Ramos (cell line): ENCODE data around the gene DTNB.

Source experiments
- in situ Hi-C: fragments of 300-500 bp; cut with MboI; formaldehyde crosslinking; loops from one replicate; pipeline ENCODE4 v1.14.3; 2022; ENCODE audit warnings: low sequenced_read_pairs; ENCODE audit not compliant: unreplicated experiment

Gene DTNB

DNA sequence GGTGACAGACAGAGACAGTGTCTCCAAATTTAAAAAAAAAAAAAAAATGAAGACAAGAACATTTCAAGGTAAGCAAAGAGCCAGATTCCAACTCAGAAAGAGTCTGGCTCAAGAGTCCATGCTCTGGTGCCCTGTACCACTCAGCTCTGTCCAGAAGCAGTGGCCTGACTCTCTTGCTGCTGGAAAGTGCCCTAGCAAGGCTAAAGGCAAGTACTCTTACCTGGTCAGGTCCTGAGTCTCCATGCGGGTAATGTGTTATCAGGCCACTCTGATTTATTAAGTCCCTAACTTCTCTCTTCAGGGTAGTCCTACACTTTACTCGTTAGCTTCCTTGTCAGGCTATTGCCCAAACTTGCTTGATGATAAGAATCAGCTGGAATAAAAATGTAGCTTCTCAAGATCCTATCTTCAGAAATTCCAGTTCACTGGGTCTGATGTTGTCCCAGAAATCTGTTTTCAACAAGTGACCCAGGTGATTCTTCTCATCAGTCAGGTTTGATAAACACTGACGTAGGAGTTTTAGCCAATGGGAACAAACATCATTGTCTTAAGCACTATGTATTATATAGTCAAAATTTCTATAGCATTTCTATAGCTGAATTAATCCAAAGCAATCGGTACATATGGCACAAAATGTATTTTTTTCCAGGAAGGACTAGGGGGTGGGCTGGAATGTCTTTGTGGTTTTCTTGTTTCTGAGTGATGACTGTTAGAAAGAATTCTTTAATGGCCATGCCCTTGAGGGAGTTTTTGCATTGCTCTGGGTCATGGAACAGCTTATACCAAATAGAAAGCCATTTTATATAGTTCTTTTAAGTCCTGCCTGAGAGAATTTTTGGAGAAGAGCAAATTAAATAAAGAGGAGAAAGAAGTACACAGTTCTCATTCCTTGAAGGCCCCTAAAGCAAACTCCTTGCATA is 191.7 kb downstream of the DTNB start:
- in situ Hi-C loops: no loop called here

- in situ Hi-C loops: no loop called here
Measured at GRCh38 chr2:25480561-25480960, 192.8 kb downstream of the DTNB start.

- in situ Hi-C loops: no loop called here
Measured at GRCh38 chr2:25479761-25480160, 193.6 kb downstream of the DTNB start.

- in situ Hi-C loops: no loop called here
Measured at GRCh38 chr2:25478736-25479135, 194.6 kb downstream of the DTNB start.

DNA sequence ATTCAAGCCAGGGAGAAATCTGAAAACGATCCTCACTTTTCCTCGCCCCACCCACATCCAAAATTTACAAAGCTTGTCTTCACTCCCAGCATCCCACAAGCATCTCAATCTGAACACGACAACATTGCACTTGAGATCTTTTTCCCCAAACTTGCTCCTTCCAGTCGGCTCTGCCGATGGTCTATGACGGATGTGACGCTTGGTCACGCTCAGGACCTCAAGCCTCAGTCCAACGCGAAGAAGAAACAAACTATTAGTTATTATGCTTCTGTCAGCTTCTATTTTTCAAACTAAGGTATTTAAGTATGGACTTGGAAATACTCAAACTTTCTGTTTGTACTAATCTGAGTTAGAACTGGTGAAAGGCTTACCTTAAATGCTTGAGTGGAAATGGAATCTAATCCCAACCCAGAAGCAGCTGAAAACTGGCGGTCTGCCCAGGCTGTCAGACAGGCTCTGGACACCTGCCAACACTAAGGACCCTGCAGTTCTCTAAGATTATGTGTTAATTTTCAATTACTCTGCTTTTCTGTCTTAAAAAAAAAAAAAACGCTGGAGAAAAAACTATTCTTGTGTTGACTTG is 199.5 kb downstream of the DTNB start:
- in situ Hi-C loops: no loop called here

GRCh38 chr2:25473131-25473530 is 200.2 kb downstream of the DTNB start:
- in situ Hi-C loops: no loop called here

DNA sequence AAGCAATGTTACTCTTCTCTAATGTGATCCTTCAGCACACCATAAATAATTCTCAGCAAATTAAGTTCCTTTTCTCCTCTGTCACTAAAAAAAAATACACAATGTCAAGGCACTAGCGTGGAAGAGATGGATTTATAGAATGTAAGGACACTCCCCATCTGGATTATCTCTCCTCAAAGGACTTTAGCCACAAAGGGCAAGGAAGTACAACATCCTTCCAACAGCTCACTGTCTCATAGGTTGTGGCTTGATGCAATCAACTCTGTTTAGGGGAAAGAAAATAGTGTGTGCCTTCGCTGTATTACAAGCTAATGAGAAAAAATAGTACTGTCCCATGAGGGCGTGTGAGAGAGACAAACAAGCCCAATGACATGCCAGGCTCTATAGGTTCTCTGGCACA is 202.6 kb downstream of the DTNB start:
- in situ Hi-C loops: no loop called here

- in situ Hi-C loops: no loop called here
Measured at GRCh38 chr2:25467743-25468142, 205.6 kb downstream of the DTNB start.

DNA sequence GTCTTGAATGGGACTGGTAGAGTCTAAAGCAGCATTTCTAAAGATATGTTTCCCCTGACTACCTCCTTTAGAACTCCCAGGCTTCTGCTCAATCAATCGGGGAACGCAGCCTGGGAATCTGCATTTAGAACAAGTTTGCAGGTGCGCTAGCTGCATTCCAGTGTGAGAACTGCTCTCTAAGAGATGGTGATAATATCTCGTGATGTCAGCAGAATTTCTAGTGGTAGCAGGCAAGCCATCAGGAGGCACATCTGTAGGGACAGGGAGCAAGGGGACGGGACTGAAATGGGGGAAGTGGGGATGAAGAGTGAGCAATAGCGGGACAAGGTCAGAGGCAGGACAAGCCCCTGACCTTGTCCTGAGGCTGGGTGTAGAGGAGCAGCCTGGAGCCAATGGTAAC is 211.4 kb downstream of the DTNB start:
- in situ Hi-C loops: no loop called here

GRCh38 chr2:25460261-25460905 is 213.0 kb downstream of the DTNB start:
- in situ Hi-C loops: no loop called here

DNA sequence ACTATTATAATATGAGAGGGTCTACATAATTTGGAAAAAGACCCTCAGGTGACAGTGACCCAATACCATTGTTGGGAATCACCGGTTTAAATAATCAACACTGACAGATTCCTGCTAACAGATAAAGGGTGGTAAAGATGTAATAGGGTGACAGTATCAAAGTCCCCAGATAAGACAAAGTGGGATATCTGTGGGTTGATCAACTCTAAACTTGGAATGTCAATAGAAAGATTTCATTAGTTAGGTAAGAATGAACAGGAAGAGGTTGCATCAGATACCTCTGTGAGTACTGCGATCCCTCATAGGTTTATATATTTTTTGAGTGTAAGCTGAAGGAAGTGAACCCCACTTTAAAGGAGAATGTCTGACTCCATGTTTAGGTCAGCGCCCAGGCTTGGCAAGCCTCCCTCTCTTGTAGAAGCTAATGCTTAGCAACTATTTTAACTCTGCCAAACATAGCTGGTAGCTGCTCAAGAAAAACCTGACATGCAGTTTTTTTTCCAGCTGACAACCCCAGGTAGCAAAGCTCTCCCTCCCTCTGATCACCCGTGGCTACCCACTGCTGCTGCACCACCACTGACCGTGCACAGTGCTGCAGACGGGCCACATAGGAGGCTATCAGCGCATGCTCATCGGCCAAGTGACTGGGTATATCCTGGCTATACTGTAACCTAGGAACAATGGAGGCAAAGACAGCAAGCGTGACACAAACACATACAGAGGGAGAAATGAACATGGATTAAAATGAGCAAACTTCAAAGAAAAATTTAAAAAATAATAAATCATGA is 218.4 kb downstream of the DTNB start:
- in situ Hi-C loops: no loop called here

DNA sequence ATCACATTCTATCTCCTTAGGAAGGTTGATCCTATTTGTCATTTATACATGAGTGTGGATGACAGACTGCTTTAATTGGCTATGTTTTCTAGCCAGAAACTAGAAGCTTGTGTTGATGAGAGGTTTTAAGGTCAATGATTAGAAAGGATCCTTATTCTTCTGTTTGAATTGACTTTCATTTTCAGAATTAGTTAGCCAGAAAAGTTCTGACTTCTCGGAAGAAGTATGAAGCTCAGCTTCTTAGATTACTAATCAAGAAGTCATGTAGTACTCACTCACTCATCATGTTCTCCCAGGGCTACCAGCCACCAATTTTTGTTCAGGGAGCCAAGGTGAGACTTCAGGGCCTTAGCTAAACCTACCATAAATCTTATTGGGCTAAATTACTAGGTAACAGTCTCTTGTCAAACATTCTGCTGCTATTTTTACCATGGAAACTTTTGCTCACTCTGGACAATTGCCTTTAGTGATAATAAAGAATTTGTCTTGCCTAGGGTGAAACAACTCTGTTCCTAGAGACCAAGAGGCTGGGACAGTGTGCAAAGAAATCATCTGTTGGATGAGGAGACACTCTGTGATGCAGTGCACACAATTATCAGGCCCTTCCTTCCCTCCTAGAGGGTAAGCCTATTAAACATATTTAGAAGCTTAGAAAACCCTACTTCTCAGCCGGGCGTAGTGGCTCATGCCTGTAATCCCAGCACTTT is 220.0 kb downstream of the DTNB start:
- in situ Hi-C loops: no loop called here

DNA sequence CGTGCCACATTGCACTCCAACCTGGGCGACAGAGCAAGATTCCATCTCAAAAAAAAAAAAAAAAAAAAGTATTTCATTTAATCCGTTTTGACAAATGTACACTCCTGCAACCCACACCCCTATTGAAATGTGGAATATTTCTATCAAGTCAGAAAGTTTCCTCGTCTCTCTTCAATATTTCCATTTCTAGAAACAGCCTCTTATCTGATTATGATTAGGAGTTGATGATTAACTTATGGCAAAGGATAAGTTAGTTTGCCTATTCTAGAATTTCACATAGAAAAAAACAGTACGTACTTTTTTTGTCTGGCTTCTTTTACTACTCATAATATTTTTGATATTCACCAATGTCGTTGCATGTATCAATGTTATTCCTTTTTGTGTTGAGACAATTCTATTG is 224.6 kb downstream of the DTNB start:
- in situ Hi-C loops: no loop called here

DNA sequence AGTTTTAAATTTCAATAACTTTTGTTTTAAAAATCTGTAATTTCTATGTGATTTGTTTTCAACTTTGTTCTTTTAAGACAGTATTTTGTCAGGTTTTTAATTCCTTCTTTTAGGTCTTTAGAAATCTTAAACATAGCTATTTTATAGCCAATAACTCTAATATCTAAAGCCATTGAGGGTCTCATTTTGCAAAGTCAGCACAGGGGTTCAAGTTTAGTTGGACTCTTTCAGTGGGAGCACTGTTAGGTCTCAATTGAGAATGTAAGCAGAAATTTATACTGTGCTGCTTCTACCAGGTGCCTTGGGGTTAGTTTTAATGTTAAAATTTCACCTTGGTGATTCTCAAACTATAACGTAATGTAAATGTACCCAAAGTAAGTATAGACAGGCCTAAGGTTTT is 226.4 kb downstream of the DTNB start:
- in situ Hi-C loops: no loop called here

- in situ Hi-C loops: no loop called here
Measured at GRCh38 chr2:25446122-25446521, 227.3 kb downstream of the DTNB start.

GRCh38 chr2:25445464-25445863 is 227.9 kb downstream of the DTNB start:
- in situ Hi-C loops: no loop called here

DNA sequence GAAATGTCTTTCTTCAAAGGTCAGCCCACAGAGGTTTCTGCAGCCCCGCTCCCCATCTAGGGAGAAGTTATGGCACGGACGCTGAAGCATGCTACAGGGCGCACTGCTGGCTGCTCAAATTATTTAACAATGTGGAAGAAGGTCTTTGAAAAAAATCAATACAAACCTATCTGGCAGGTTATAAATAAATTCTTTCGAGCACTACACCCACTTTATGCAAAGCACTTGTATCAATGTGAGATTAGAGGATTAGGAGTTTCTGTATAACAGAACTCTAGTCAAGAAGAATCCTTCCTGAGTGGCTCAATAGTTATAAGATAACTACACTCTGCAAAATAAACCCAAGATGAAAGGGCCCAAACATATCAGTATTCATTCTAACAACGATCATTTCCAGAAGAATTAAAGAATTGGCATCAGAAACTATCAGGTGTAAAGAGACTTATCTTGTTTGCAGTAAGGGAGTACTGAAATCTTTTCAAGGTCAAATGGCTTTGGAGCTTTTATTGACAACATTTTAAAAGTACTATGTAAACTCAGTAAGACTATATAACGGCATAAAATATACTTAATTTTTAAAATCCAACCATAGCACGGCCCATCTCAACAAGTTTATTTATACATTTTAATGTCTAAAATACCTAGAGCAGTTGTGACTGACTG is 228.6 kb downstream of the DTNB start:
- in situ Hi-C loops: no loop called here

- in situ Hi-C loops: no loop called here
Measured at GRCh38 chr2:25443766-25444165, 229.6 kb downstream of the DTNB start.

DNA sequence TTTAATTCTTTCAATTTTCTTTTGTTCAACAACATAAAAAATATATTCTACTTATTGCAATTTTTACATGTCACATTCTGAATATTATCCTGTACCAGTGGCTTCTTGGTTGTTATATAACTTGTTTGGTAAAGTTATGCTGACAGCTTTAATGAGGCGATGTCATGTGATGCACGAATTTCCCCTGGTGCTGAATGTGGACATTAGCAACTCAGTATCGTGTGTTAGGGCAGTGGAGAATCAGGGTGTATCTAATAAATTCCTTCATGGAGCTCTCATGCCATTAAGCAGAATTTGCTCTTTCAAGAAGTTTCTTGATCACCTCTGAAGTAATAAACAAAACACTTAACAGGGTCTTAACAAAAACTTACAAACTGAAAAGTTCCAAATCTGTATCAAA is 232.0 kb downstream of the DTNB start:
- in situ Hi-C loops: no loop called here
